ENCODE data around the gene SLC8B1. TPM values are rescaled to one million over a fixed set of nuclear protein-coding genes. Genes with fewer than 3 reads are reported as not detected.
A peak's percentile ranks its signal among the peaks of the same experiment; 100 is the strongest.

The SLC8B1 gene
- total RNA-seq, 4 donors from 2014 or later, result 76.5 to 256 (median 95.5) TPM

- Histone ChIP-seq H3K9me3 (no peaks in the 10 kb centered on the region), H3K4me3 (no peak overlapping the region), H3K27me3 (no peaks in the 10 kb centered on the region), H3K27ac (no peak overlapping the region), H3K4me1 (peaks cover 0 to 24% (median 0%) of the 10 kb centered on the region in 4 donors), H3K36me3 (peaks cover 0 to 41% (median 16%) of the 10 kb centered on the region in 4 donors)
- intact Hi-C loops (cut with DNase I; ENCODE audit: low total_unique reads) (no loop called here), in situ Hi-C loops (cut with MboI; ENCODE audit: low pct_ligation_motif_present in 1 of 4, low pct_unique_long_range_greater_than_20kb in 1 of 4, low sequenced_read_pairs in 3 of 4) (no loop called here)
- DNase-seq, result no peak
- TF ChIP-seq, protein P1, sequence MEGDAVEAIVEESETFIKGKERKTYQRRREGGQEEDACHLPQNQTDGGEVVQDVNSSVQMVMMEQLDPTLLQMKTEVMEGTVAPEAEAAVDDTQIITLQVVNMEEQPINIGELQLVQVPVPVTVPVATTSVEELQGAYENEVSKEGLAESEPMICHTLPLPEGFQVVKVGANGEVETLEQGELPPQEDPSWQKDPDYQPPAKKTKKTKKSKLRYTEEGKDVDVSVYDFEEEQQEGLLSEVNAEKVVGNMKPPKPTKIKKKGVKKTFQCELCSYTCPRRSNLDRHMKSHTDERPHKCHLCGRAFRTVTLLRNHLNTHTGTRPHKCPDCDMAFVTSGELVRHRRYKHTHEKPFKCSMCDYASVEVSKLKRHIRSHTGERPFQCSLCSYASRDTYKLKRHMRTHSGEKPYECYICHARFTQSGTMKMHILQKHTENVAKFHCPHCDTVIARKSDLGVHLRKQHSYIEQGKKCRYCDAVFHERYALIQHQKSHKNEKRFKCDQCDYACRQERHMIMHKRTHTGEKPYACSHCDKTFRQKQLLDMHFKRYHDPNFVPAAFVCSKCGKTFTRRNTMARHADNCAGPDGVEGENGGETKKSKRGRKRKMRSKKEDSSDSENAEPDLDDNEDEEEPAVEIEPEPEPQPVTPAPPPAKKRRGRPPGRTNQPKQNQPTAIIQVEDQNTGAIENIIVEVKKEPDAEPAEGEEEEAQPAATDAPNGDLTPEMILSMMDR (IDR thresholded peaks at IDR 0.05), result no peak
- TF ChIP-seq POLR2AphosphoS5 (IDR thresholded peaks at IDR 0.05), result no peak
- no peak for TF ChIP-seq POLR2A (IDR thresholded peaks at IDR 0.05)
- no peak for TF ChIP-seq EP300 (IDR thresholded peaks at IDR 0.05; ENCODE audit: low read depth)
- 93% methylated on average over 8 of the region's 8 CpGs; no CpG with 5 or more reads in 1 of the 2 donors for WGBS, 2 donors (ENCODE audit: low coverage in 1 of 2)
These were observed 60.1 kb downstream of the SLC8B1 start for GRCh38 chr12:113274848-113275247.

DNA sequence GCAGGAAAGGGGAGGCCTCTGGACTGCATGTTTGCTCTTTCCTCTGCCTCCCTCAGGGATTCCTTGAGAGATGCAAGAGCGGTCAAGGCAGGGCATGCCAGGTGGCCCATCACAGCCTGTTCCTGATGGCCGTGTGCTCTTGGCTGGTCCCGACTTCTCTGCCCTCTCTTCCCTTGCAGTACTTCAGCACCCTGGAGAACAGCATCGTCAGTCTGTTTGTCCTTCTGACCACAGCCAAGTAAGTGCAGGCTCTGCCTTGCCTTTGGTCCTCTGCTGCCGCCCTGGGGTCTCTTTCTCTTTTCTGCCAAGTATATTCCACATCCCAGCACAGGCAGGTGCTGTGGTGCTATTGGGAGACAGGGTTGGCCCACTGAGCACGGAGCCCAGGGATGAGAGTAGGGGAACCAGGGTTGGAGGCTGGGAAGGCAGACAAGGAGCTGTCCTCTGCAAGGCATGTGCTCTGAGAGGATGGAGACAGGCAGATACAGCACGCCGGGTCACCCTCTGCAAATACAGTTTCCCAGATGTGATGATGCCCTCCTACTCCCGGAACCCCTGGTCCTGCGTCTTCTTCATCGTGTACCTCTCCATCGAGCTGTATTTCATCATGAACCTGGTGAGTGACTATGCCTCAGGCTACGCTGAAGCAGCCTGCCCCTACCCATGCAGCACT lies 61.7 kb downstream of the SLC8B1 start:
- Histone ChIP-seq H3K36me3 (peaks cover 0 to 34% (median 16%) of the 10 kb centered on the region in 4 donors), H3K4me3 (no peak overlapping the region), H3K9me3 (no peaks in the 10 kb centered on the region), H3K27me3 (no peaks in the 10 kb centered on the region), H3K27ac (peak overlapping the region in 3 of 4 donors; percentile 65 to 82 (median 68)), H3K4me1 (peaks cover 0 to 25% (median 0%) of the 10 kb centered on the region in 4 donors)
- DNase-seq, result no peak
- TF ChIP-seq EP300 (IDR thresholded peaks at IDR 0.05; ENCODE audit: low read depth) (no peak), POLR2A (IDR thresholded peaks at IDR 0.05) (no peak), POLR2AphosphoS5 (IDR thresholded peaks at IDR 0.05) (no peak)
- TF ChIP-seq, protein P1 (IDR thresholded peaks at IDR 0.05), result no peak
- in situ Hi-C loops (cut with MboI; ENCODE audit: low pct_ligation_motif_present in 1 of 4, low pct_unique_long_range_greater_than_20kb in 1 of 4, low sequenced_read_pairs in 3 of 4), result no loop called here
- 93% methylated on average over 13 of the region's 13 CpGs; no CpG with 5 or more reads in 1 of the 2 donors for WGBS, 2 donors (ENCODE audit: low coverage in 1 of 2)
- intact Hi-C loops (cut with DNase I; ENCODE audit: low total_unique reads), result no loop called here

- Histone ChIP-seq H3K36me3 (peaks cover 0 to 39% (median 9%) of the 10 kb centered on the region in 4 donors), H3K4me1 (peaks cover 0 to 25% (median 0%) of the 10 kb centered on the region in 4 donors), H3K4me3 (no peak overlapping the region), H3K9me3 (no peaks in the 10 kb centered on the region), H3K27ac (peak overlapping the region; percentile 65 to 82 (median 74)), H3K27me3 (no peaks in the 10 kb centered on the region)
- peak; percentile 55 for DNase-seq
- TF ChIP-seq, protein P1 (IDR thresholded peaks at IDR 0.05), result no peak
- TF ChIP-seq POLR2AphosphoS5 (IDR thresholded peaks at IDR 0.05), result peak; percentile 28 to 49 (median 38)
- no peak for TF ChIP-seq POLR2A (IDR thresholded peaks at IDR 0.05)
- no peak for TF ChIP-seq EP300 (IDR thresholded peaks at IDR 0.05; ENCODE audit: low read depth)
- in situ Hi-C loops (cut with MboI; ENCODE audit: low pct_ligation_motif_present in 1 of 4, low pct_unique_long_range_greater_than_20kb in 1 of 4, low sequenced_read_pairs in 3 of 4), result no loop called here
- intact Hi-C loops (cut with DNase I; ENCODE audit: low total_unique reads), result no loop called here
- 69 to 75% methylated on average over 4 to 12 of the region's 12 CpGs for WGBS, 2 donors (ENCODE audit: low coverage in 1 of 2)
These were observed 62.9 kb downstream of the SLC8B1 start for GRCh38 chr12:113271853-113272561.

DNA sequence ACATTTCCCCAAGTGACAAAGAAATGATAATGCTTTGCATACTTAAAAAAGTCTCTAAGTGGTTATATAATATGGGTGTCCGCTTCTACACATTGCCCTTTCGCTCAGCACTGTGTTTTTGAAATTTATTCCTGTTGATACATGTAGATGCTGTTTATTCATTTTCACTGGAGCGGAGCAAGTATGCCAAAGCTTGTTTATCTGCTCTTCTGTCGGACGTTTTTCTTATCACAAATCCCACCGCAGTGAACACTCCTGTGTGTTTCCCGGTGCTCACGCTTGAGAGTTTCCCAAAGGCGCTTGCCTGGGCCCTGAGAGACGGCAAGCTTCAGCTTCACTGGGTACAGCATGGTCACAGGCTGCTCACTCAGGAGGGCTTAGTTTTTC lies 63.5 kb downstream of the SLC8B1 start:
- WGBS, 2 donors (ENCODE audit: low coverage in 1 of 2), result 72 to 87% methylated on average over 5 to 10 of the region's 10 CpGs
- Histone ChIP-seq H3K27me3 (no peaks in the 10 kb centered on the region), H3K4me1 (peaks cover 0 to 25% (median 0%) of the 10 kb centered on the region in 4 donors), H3K4me3 (no peak overlapping the region), H3K9me3 (no peaks in the 10 kb centered on the region), H3K36me3 (peaks cover 0 to 38% (median 7%) of the 10 kb centered on the region in 4 donors), H3K27ac (peak overlapping the region; percentile 65 to 82 (median 74))
- in situ Hi-C loops (cut with MboI; ENCODE audit: low pct_ligation_motif_present in 1 of 4, low pct_unique_long_range_greater_than_20kb in 1 of 4, low sequenced_read_pairs in 3 of 4) (no loop called here), intact Hi-C loops (cut with DNase I; ENCODE audit: low total_unique reads) (no loop called here)
- TF ChIP-seq POLR2AphosphoS5 (IDR thresholded peaks at IDR 0.05) (no peak), POLR2A (IDR thresholded peaks at IDR 0.05) (no peak), EP300 (IDR thresholded peaks at IDR 0.05; ENCODE audit: low read depth) (no peak)
- TF ChIP-seq, protein P1 (IDR thresholded peaks at IDR 0.05), result no peak
- no peak for DNase-seq
